Chondrocyte (in vitro differentiated cells): Measurements from ENCODE around the gene WNT7A. TPM values are rescaled to one million over a fixed set of nuclear protein-coding genes. Genes with fewer than 3 reads are reported as not detected.

Source experiments
- DNase-seq: peaks from one replicate; pipeline ENCODE4 v3.0.0; 2021; ENCODE audit warnings: mixed read lengths, low spot score
- H3K27ac Mint-ChIP-seq: one replicate; pipeline ENCODE4 v1.8.0; 2021; ENCODE audit warnings: mild to moderate bottlenecking, moderate library complexity, mixed read lengths; ENCODE audit not compliant: unreplicated experiment
- H3K27me3 Mint-ChIP-seq: 2 replicates; pipeline ENCODE4 v1.8.0; 2021; ENCODE audit warnings: low read depth, mixed read lengths
- H3K36me3 Mint-ChIP-seq: 2 replicates; pipeline ENCODE4 v1.8.0; 2021; ENCODE audit warnings: low read depth, mixed read lengths
- H3K4me1 Mint-ChIP-seq: 2 replicates; pipeline ENCODE4 v1.8.0; 2021; ENCODE audit warnings: low read depth, mild to moderate bottlenecking, mixed read lengths
- H3K4me3 Mint-ChIP-seq: one replicate; pipeline ENCODE4 v1.8.0; 2021; ENCODE audit warnings: mild to moderate bottlenecking, moderate library complexity, mixed read lengths; ENCODE audit not compliant: unreplicated experiment
- H3K9me3 Mint-ChIP-seq: 2 replicates; pipeline ENCODE4 v1.8.0; 2021; ENCODE audit warnings: low read depth, mixed read lengths
- total RNA-seq: library from RNA; stranded (reverse); gene quantifications from 3 replicates; pipeline ENCODE4 v1.2.1, GENCODE V29; 2021
- TF ChIP-seq, protein P1 (sequence below): fragments of 200-600 bp; sonication (generic); IDR thresholded peaks from 2 replicates; pipeline ENCODE4 v1.5.0; 2021; ENCODE audit warnings: antibody characterized with exemption, mild to moderate bottlenecking, moderate library complexity

Gene WNT7A
- total RNA-seq, 1 donor from 2014 or later = not detected

GRCh38 chr3:13811614-13812013, 68.3 kb downstream of the WNT7A start:
- Mint-ChIP-seq H3K4me3 (no peak overlapping the region), H3K4me1 (no peaks in the 10 kb centered on the region), H3K27me3 (peaks cover 1% of the 10 kb centered on the region), H3K36me3 (peaks cover 6% of the 10 kb centered on the region), H3K9me3 (peaks cover 35% of the 10 kb centered on the region), H3K27ac (no peak overlapping the region)
- DNase-seq = no peak
- TF ChIP-seq, protein P1, sequence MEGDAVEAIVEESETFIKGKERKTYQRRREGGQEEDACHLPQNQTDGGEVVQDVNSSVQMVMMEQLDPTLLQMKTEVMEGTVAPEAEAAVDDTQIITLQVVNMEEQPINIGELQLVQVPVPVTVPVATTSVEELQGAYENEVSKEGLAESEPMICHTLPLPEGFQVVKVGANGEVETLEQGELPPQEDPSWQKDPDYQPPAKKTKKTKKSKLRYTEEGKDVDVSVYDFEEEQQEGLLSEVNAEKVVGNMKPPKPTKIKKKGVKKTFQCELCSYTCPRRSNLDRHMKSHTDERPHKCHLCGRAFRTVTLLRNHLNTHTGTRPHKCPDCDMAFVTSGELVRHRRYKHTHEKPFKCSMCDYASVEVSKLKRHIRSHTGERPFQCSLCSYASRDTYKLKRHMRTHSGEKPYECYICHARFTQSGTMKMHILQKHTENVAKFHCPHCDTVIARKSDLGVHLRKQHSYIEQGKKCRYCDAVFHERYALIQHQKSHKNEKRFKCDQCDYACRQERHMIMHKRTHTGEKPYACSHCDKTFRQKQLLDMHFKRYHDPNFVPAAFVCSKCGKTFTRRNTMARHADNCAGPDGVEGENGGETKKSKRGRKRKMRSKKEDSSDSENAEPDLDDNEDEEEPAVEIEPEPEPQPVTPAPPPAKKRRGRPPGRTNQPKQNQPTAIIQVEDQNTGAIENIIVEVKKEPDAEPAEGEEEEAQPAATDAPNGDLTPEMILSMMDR = no peak

GRCh38 chr3:13808550-13808949, 71.3 kb downstream of the WNT7A start:
- H3K9me3 Mint-ChIP-seq = peaks cover 22% of the 10 kb centered on the region
- no peak for DNase-seq
- no peaks in the 10 kb centered on the region for H3K36me3 Mint-ChIP-seq
- no peaks in the 10 kb centered on the region for H3K4me1 Mint-ChIP-seq
- TF ChIP-seq, protein P1 = no peak
- H3K27me3 Mint-ChIP-seq = peaks cover 5% of the 10 kb centered on the region
- no peak overlapping the region for H3K4me3 Mint-ChIP-seq
- no peak overlapping the region for H3K27ac Mint-ChIP-seq

DNA sequence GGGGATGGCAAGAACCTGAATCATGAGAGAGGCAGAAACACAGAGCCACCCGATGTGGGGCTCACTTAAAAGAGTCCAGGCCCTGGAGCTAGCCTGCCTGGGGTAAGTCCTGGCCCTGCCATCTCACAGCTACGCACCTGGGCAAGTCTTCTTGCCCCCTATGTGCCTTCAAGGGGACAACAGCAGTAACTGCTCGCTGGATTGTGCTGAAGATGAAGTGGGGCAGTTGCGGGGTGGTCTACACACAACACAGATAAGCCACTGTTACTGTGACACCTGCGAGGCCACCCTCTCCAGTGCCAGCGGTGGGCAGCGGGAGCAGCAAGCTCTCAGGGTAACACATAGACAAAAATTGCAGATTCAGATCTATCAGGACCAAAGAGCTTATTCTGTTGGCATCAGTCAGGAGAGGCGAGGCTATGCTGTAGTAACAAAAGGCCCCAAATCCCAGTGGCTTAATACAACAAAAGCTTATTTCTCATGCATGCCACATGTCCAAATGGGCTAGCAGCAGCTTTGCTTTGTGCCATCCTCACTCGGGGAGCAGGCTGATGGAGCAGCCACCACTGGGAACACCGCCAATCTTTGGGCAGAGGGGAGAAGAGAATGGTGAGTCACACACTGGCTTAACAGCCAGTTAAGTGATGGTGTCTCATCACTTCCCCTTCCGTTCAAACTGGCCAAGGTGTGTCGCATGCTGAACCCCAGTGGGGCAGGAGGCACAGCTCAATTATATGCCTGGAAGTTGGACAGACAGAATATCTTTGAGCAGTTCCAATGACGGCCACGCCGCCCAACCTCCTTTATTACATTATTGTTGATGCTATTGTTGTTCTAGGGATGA, 78.3 kb downstream of the WNT7A start:
- Mint-ChIP-seq H3K27me3 (peaks cover 21% of the 10 kb centered on the region), H3K9me3 (peaks cover 8% of the 10 kb centered on the region), H3K4me1 (no peaks in the 10 kb centered on the region), H3K4me3 (no peak overlapping the region), H3K27ac (no peak overlapping the region), H3K36me3 (no peaks in the 10 kb centered on the region)
- TF ChIP-seq, protein P1 = no peak
- no peak for DNase-seq

- Mint-ChIP-seq H3K36me3 (no peaks in the 10 kb centered on the region), H3K27me3 (peaks cover 25% of the 10 kb centered on the region), H3K27ac (no peak overlapping the region), H3K9me3 (no peaks in the 10 kb centered on the region), H3K4me1 (no peaks in the 10 kb centered on the region), H3K4me3 (no peak overlapping the region)
- TF ChIP-seq, protein P1 = no peak
- DNase-seq = no peak
Measured at GRCh38 chr3:13800064-13800463, 79.8 kb downstream of the WNT7A start.

DNA sequence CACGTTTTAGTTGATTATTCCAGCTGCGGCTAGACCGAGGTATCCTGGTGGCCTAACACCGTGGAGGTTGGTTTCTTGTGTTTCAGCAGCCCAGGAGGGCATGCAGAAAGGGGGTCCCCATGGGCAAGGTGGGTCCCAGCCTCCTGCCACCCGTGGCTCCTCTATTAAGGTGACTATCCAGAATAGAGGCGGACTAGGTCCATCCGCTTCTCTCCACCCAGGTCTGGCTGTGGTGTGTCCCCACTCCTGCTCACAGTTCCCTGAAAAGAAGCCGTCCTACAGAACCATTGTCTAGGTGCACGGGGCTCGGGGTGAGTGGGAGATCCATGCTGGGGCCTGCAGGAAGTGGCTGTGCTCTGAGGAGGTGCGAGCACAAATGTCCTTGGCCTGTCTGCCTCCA, 81.5 kb downstream of the WNT7A start:
- Mint-ChIP-seq H3K4me3 (no peak overlapping the region), H3K36me3 (no peaks in the 10 kb centered on the region), H3K27ac (no peak overlapping the region), H3K9me3 (no peaks in the 10 kb centered on the region), H3K27me3 (peaks cover 33% of the 10 kb centered on the region), H3K4me1 (no peaks in the 10 kb centered on the region)
- TF ChIP-seq, protein P1 = no peak
- peak; percentile 63 for DNase-seq
